CD4-positive, alpha-beta T cell treated with Interleukin-17A for 1 hour (primary cell): ENCODE data around the gene MSH2.

ENCODE experiments used
- DNase-seq: peaks from one replicate; pipeline ENCODE4 v3.0.0-alpha.2; 2020

The MSH2 gene

DNA sequence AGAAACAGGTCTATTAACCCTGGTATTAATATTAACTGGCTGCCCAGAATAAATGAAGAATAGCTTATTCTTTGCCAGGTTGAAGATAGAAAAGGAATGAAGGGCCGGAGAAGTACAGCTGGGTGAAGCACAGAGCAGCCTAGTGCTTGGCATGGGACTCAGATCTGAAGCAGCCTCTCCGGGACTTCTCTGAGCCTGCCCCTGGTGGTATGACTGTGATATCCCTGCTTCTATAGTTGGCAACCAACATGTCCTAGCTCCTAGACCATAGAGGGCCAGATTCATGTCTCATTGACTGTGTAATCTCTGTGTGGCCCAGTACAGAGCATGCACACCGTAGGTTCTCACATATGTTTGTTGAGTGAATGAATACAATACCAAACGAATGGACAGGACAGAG lies 107.8 kb downstream of the MSH2 start:
- no peak for DNase-seq

DNA sequence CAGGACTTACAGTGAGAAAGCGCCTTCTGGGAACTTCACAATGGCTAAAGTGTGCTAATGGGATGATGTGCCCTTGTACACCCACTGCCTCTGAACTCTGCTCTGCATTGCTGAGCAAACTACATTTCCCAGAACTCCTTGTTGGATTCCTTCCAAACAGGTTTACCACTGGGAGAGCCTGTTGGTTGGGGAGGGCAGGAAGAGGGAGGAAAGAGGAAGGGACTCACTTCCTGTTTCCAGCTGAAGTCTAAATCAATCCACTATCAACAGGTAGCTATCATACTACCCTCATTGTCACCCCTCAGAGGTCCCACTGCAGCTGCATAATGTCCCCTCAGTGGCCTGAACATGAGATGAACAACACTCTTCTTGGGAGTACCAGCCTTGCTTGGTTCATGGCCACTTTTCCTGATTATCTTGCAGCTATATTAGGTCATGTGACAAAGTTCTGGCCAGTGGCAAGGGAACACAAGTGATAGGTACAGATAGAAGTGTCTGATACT lies 109.7 kb downstream of the MSH2 start:
- DNase-seq: no peak

DNA sequence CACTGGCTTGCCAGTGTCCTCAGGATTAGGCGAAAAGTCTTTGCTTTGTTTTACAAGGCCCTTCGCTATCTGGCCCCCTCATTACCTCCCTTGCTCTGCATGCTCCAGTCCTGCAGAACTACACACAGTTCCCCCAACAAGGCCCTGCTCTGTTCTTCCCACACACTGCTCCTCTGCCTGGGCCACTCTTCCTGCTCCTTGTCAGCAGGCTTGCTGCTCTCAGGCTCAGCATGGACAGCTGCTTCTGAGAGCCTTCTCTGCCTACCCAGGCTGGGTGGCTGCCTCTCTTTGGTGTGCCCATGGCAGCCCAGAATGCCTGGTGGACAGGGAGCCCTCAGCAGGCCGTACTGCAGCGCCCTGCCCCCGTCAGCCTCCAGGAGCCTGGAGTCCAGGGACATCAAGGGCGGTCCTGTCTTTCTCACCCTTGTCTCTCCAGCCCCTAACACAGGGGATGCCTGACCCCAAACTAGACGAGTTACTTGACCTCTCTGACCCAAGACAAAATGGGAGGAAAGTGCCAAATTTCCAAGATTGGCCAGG lies 111.1 kb downstream of the MSH2 start:
- no peak for DNase-seq

DNA sequence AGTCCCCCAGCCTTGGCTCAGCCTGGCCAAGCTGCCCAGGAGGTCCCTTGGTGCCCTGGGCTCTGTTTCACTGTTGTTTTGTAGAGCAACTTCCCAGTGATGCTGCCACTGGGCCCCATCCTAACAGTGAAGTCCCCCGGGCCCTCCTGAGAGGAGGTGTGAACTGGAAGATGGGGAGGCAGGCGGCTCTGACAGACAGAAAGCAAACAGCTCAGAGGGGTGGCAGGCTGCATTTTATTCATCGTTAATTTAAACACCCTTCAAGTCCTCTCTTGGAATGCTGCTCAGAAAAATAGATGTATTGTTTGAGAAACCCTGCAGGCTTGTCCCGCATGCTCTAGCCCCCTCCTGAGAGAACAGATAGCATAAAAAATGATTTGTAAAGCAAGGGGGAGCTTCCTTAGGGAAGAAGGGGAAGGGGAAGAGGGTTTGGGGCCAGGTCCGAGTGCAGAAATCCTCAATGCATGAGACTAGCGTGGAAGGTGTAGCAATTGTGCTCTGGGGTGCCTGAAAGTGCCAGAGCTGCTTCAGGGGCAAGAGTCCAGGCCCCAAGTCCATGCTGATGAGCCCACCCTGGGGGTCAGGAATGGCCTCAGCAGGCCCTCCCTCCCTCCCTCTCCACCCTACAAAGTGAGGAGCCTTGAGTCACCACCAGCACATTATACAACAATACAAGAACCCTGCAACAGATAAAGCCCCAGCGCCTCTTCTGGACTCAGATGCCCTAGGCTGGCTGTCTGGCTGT lies 113.6 kb downstream of the MSH2 start:
- DNase-seq: no peak

DNA sequence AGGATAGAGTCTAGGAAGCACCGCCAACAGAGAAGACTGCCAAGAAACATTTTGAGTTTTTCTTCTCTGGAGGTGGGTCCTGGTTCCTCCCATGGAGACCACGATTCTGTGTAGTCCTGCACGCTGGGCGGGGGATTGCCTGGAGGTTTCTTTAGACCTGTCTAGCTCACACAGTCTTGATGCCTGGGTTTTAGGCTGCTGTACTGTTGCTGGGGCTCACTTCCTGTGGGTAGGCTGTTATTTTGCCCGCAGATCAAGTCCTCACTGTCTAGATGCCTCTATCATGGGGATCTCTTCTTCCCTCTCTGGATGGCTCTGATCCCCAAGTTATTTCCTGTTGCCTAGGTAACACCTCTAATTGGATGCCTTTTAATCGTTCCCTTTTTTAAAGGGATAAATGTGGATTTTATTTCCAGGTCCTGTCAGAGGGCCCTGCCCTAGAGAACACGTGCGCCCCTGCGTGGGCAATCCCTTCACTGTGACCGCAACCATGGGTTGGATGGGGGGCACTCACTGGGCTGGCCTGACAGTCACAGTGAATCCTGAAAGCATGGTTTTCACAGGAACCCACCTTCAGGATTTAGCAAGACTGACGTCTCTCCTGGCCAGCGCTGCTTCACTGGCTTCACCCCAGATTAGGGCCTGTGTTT lies 115.7 kb downstream of the MSH2 start:
- DNase-seq: no peak

DNA sequence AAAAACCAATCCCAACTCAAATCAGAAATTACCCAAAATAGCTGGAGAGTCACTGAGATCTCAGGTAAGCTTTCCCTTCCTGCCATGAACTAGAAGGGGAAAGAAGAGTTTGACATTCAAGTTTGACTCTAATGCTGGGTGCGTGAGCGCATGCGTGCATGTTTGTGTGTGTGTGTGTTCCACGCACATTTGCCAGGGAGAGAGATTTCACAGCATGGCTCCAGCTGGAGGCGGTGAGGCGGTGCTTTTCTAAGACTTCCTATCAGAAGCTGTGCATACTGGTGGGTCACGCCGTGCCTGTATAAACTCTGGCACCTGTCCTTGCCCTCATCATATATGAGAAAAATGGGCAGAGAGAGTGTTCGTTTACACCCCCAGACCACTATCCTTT lies 116.2 kb downstream of the MSH2 start:
- DNase-seq: no peak

DNA sequence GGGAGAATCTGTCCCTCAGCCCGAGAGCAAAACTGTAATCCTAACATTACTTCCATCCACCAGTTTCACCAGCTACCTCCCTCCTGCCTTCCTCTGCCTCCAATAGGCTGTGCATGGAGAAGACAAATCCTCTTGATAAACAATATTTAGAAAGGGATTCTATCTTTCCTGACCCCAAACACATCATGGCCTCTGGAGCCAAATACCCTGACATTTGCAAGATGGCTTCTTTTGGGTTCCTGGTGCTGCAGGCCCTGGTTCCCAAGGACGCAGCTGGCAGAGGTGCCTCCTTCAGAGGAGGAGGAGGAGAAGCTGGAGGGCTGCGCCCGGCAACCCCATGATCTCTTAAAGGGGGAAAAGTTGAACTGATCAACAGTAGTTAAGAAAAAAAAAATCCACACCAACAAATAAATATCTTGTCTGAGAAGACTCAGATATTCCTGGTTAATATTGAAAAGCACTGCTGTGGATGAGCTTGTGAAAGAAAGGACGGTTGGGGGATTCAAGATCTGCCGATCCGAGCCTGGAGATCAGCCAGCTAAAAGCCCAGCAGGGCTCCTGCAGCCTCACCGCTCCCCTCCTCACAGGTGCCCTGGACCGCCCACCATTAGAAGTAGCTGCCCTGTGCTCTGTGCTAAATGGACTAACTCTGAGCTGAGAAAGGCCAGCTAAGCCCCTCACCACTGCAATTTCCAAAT lies 116.8 kb downstream of the MSH2 start:
- no peak for DNase-seq

DNA sequence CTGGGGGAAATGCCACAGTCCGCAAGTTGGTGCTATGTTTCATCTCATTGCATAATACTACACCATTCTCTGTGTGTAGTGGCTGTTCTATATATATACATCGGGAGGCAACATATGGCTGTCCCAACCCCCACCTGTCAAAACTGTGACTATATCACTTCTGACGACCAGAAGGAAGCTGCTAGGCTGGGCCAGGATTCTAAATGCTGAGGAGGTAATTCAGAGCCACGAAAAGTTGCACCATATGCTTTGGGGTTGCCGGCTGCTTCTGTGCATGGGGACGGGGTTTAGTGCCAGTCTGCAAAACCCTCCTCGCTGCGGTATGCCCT lies 117.3 kb downstream of the MSH2 start:
- no peak for DNase-seq

DNA sequence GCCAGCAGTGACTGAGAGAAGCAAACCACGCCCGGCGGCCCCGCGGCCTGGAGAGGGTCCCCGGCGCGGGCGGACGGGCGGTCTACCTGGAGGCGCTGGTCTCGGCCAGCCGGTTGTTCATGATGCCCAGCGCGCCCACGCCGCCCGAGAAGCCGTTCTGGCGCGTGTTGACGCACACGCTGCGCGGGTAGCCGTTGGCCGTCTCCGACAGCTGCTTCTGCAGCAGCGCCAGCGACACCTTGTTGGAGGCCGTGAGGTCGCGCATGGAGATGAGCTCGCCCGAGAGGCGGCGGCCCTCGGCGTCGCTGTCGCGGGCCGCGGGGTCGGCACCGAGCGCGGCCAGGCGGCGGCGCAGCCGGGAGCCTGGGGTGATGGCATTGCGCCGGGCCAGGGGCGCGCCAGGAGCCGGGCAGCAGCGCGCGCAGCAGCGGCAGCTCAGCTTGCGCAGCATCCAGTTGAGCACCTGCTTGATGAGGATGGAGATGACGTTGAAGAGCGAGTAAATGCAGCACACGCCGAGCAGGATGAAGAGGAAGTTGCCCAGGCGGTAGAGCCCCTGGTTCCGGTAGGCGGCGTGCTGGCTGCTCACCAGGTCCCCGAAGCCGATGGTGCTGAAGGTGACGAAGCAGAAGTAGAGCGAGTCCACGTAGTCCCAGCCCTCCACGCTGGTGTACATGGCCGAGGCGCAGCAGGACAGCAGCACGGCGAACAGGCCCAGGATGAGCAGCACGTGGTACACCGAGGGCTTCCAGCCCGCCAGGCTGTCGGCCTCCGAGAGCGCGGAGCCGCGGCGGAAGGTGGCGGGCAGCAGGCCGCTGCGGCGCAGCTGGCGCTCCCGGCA lies 118.1 kb downstream of the MSH2 start:
- DNase-seq: peak; percentile 82

DNA sequence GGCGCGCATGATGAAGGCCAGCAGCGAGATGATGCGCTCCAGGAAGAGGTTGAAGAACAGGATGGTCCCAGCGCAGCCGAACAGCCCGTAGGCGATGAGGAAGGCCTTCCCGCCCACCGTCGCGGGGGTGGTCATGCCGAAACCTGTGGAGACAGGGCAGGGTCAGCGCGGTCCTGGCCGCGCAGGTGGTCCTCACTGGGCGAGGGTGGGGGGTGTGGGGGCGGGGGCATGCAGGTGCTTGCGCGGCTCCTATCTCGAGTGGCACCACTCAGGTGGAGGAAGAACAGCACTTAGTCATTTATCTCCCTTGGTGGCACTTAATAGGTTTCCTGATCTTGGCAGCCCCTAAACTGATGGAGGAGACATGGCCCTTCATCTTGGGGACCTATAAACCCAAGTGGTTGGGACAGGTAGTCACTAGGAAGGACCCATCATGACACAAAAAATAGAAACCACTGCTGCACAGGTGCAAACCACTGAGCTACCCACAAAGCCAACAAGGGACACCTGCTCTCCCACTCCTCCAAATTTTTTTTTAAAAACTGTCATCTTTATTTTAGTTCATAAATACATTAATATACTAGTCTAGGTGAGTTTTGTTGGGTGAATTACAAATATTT lies 118.8 kb downstream of the MSH2 start:
- peak; percentile 10 for DNase-seq

DNA sequence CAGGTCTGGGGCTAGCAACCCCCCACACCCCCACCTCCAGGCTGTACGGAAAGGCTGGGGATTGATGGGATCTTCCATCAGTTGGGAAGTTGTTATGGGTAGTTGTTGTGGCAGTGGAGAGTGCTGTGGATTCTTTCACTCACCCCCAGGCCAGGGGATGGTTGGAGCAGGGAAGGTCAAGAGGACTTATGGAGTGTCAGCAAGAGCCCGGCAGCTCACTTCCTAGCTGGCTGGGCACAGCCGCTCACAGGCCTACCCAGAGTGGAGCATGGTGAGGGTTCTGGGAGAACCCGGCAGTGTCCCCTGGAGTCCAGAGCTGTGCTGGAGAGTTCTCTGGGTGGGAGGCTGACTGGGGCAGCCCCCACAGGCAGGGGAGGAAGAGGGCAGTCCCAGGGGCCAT lies 122.2 kb downstream of the MSH2 start:
- DNase-seq: no peak

DNA sequence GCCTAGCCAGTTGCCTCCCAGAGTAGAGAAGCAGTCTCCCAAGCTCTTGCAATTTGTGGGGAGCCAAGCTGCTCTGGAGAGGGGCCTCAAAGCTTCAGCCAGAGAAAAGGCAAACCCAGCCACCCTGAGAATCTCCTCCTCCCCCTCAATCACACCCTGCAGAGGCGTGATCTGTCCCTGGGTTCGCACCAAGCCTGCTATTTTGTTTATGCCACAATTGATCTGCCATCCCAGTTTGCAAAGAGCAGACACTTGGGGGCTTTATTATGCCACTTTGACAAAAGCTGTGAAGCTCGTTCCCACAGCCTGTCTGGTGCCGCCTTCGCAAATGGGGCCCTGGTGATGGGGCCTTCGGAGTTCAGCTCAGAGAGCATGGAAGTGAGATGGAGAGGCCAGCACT lies 125.5 kb downstream of the MSH2 start:
- no peak for DNase-seq

DNA sequence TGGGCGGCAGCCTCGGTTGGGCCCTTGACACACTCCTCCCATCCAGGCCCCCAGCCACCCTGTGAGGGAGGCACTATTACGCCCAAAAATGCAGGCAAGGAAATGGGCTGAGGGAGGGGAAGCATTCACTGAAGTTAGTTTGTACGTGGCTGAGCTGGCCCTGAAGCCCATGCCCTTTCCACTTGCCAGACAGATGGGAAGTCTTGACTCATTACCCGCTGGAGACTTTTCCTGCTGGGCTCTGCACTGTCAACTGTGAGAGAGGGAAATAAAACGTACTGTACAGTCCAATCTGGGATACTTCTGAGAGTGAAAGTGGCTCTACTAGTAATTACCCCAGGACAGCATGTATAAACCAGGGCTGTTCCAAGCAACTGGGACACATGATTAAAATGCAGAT lies 125.9 kb downstream of the MSH2 start:
- no peak for DNase-seq

DNA sequence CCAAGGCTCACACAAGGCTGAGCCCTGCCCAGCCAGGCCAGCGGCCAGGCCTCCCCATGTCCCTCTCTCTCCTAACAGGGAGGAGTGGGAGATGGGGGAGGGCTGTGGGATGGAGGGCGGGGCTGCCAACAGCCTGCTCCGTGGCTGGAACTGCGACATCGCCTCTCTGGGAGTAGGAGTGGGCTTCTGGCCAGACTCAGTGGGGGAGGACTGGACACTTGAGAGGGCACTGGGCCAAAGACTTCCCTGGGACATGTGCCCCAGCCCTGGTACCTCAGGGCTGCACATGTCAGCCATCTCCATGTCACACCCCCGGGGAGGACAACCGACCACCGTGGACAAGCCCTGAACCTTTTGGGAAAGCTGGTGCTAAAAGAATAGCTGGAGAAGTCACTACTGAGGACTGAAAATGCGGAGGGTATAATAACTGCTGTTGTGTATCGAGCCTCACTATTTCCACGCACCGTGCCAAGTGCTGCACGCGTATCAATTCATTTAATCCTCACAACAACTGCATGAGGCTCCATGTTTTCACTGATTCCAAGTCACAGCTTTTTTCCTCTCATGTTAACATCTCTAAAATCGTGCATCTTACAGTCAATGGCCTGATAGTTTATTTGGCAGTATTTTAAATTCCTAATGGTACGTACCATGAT lies 127.3 kb downstream of the MSH2 start:
- DNase-seq: no peak

DNA sequence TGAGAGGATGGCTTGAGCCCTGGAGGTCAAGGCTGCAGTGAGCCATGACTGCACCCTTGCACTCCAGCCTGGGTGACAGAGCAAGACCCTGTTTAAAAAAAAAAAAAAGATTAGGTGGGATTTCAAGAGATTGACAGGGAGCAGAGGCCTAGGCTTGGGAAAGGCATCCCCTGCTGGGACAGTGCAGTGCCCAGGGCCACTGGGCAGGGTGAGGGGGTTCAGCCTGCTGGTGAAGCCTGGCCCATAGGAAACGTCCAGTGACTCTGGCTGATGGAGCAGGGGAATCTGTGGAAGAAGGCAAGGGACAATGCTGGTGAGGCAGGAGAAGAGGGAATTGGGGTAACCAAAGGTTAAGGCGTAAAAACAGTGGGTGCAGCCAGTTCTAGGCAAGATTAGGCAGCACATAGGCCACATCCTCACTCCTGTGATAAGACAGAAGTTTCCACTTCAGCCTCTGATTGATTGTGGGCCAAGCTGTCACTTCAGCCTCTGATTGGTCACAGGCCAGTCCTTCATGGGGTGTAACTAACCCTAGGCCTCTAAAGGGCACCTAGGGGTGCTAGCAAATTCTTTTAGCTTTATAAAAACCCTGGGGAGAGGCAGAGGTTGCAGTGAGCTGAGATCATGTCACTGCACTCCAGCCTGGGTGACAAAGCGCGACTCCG lies 128.6 kb downstream of the MSH2 start:
- no peak for DNase-seq
